ENCODE data around the gene PRIM1. TPM values are rescaled to one million over a fixed set of nuclear protein-coding genes. Genes with fewer than 3 reads are reported as not detected.

PRIM1 gene
- total and polyA plus RNA-seq, 2 of the 13 experiments (the other 11 are each of a cell fraction or from before 2014, with no cell fraction given): 30.0 to 47.3 TPM

DNA sequence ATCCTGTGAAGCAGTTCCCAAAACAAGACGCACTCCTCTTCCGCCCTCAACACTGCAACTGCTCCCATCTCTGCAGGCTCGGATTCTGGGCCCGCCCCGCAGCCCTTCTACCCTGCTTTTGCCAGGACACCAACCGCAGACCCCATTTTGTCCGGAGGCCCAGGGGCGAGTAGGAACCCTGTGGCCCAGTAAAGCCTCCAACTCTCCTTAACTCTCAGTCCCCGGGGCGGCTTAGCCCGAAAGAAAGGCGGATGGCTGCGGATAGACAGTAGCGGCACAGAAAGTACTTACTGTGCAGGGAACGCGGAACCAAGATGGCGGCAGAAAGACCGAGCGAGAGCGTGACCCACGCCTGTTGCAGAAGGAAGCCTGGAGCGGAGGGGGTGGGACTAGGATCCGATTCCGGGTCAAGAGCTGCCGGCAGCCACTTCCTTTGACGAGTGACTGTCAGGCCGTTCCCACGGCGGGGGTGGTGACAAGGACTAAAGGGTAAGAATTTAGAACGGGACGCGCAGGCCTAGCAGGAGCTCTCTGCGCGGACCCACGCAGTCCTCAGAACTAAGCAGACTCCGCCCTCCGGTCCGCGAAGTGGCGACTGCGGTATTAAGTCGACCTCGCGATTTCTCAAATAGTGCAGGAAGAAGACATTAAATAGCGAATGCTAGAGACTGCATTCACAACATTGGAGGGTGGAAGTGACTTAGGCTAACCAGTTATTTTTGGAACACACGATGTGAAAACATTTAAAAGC, 27.0 kb downstream of the PRIM1 start, which contains the start of gene NACA (continued):
- no peak for TF ChIP-seq SATB2 (CRISPR knock-in tag; IDR thresholded peaks at IDR 0.05)
- no peak for TF ChIP-seq RBM22 (optimal IDR thresholded peaks at IDR 0.05; ENCODE audit: low read length)
- 0 out of 2 replicates have a peak, but pooled peaks have one; percentile 60 for TF ChIP-seq ESRRA (CRISPR knock-in tag; IDR thresholded peaks at IDR 0.05; ENCODE audit: low read depth)
- TF ChIP-seq ISX (CRISPR knock-in tag; conservative IDR thresholded peaks at IDR 0.05): no peak
- TF ChIP-seq HOXA3 (CRISPR knock-in tag; IDR thresholded peaks at IDR 0.05): peak; percentile 98
- TF ChIP-seq ARID2 (CRISPR knock-in tag; IDR thresholded peaks at IDR 0.05; ENCODE audit: borderline replicate concordance): no peak
- peak; percentile 87; the same call in 1 of the 2 replicates for TF ChIP-seq ZNF713 (CRISPR knock-in tag; IDR thresholded peaks at IDR 0.05)
- TF ChIP-seq HES4 (CRISPR knock-in tag; IDR thresholded peaks at IDR 0.05; ENCODE audit: borderline replicate concordance): peak; percentile 90; the same call in 1 of the 2 replicates
- TF ChIP-seq, protein P1, sequence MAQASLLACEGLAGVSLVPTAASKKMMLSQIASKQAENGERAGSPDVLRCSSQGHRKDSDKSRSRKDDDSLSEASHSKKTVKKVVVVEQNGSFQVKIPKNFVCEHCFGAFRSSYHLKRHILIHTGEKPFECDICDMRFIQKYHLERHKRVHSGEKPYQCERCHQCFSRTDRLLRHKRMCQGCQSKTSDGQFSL (CRISPR knock-in tag; IDR thresholded peaks at IDR 0.05): peak; percentile 37; the same call in 1 of the 2 replicates
- peak; percentile 85; the same call in 1 of the 2 replicates for TF ChIP-seq SIN3A (IDR thresholded peaks at IDR 0.05; ENCODE audit: borderline replicate concordance, low read depth, low read length)
- peak; percentile 77; the same call in 1 of the 2 replicates for TF ChIP-seq ZNF891 (CRISPR knock-in tag; IDR thresholded peaks at IDR 0.05)
- TF ChIP-seq MTF1 (CRISPR knock-in tag; IDR thresholded peaks at IDR 0.05): no peak
- TF ChIP-seq, protein P2, sequence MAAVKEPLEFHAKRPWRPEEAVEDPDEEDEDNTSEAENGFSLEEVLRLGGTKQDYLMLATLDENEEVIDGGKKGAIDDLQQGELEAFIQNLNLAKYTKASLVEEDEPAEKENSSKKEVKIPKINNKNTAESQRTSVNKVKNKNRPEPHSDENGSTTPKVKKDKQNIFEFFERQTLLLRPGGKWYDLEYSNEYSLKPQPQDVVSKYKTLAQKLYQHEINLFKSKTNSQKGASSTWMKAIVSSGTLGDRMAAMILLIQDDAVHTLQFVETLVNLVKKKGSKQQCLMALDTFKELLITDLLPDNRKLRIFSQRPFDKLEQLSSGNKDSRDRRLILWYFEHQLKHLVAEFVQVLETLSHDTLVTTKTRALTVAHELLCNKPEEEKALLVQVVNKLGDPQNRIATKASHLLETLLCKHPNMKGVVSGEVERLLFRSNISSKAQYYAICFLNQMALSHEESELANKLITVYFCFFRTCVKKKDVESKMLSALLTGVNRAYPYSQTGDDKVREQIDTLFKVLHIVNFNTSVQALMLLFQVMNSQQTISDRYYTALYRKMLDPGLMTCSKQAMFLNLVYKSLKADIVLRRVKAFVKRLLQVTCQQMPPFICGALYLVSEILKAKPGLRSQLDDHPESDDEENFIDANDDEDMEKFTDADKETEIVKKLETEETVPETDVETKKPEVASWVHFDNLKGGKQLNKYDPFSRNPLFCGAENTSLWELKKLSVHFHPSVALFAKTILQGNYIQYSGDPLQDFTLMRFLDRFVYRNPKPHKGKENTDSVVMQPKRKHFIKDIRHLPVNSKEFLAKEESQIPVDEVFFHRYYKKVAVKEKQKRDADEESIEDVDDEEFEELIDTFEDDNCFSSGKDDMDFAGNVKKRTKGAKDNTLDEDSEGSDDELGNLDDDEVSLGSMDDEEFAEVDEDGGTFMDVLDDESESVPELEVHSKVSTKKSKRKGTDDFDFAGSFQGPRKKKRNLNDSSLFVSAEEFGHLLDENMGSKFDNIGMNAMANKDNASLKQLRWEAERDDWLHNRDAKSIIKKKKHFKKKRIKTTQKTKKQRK (IDR thresholded peaks at IDR 0.05; ENCODE audit: low read length): no peak
- TF ChIP-seq NFKB2 (CRISPR knock-in tag; IDR thresholded peaks at IDR 0.05; ENCODE audit: borderline replicate concordance): peak; percentile 90; the same call in 1 of the 2 replicates
- TF ChIP-seq, protein P3, sequence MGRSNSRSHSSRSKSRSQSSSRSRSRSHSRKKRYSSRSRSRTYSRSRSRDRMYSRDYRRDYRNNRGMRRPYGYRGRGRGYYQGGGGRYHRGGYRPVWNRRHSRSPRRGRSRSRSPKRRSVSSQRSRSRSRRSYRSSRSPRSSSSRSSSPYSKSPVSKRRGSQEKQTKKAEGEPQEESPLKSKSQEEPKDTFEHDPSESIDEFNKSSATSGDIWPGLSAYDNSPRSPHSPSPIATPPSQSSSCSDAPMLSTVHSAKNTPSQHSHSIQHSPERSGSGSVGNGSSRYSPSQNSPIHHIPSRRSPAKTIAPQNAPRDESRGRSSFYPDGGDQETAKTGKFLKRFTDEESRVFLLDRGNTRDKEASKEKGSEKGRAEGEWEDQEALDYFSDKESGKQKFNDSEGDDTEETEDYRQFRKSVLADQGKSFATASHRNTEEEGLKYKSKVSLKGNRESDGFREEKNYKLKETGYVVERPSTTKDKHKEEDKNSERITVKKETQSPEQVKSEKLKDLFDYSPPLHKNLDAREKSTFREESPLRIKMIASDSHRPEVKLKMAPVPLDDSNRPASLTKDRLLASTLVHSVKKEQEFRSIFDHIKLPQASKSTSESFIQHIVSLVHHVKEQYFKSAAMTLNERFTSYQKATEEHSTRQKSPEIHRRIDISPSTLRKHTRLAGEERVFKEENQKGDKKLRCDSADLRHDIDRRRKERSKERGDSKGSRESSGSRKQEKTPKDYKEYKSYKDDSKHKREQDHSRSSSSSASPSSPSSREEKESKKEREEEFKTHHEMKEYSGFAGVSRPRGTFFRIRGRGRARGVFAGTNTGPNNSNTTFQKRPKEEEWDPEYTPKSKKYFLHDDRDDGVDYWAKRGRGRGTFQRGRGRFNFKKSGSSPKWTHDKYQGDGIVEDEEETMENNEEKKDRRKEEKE (IDR thresholded peaks at IDR 0.05): no peak
- 0 out of 2 replicates have a peak, but pooled peaks have one; percentile 23 for TF ChIP-seq ATRX (CRISPR knock-in tag; IDR thresholded peaks at IDR 0.05; ENCODE audit: borderline replicate concordance)
- peak; percentile 99 for TF ChIP-seq DMAP1 (CRISPR knock-in tag; IDR thresholded peaks at IDR 0.05)
- no peak for TF ChIP-seq CC2D1A (CRISPR knock-in tag; IDR thresholded peaks at IDR 0.05)
- peak; percentile 90 for TF ChIP-seq FOXC1 (CRISPR knock-in tag; IDR thresholded peaks at IDR 0.05; ENCODE audit: borderline replicate concordance)
- TF ChIP-seq ZNF101 (CRISPR knock-in tag; IDR thresholded peaks at IDR 0.05; ENCODE audit: borderline replicate concordance, low read depth): peak; percentile 78; the same call in 1 of the 2 replicates
- peak; percentile 40; the same call in 1 of the 2 replicates for TF ChIP-seq SAFB2 (CRISPR knock-in tag; IDR thresholded peaks at IDR 0.05; ENCODE audit: borderline replicate concordance, low read depth)
- no peak for TF ChIP-seq TRIM24 (CRISPR knock-in tag; IDR thresholded peaks at IDR 0.05)
- TF ChIP-seq ZNF772 (CRISPR knock-in tag; IDR thresholded peaks at IDR 0.05): no peak; the same call in 1 of the 2 replicates
- TF ChIP-seq RFXANK (CRISPR knock-in tag; IDR thresholded peaks at IDR 0.05): no peak
- TF ChIP-seq NFE2L1 (CRISPR knock-in tag; IDR thresholded peaks at IDR 0.05; ENCODE audit: borderline replicate concordance): no peak
